GM21737 (cell line): ENCODE data around the gene ADGRV1.
"Not testable (repeated sequence)": the region's sequence is repeated elsewhere in the genome, so short reads cannot be mapped to it uniquely, and the experiment has no call there.

Experiments used
- ATAC-seq: cut with Tn5 transposase; IDR thresholded peaks from one replicate; pipeline ENCODE4 v1.9.1; 2021; ENCODE audit warnings: mild to moderate bottlenecking, moderate library complexity; ENCODE audit not compliant: unreplicated experiment

Gene ADGRV1

GRCh38 chr5:90934091-90934719 is 375.6 kb downstream of the ADGRV1 start:
- no peak for ATAC-seq

GRCh38 chr5:90934738-90935137 is 376.1 kb downstream of the ADGRV1 start:
- no peak for ATAC-seq

GRCh38 chr5:90939211-90939610 is 380.6 kb downstream of the ADGRV1 start:
- ATAC-seq, result no peak

- peak; percentile 100 for ATAC-seq
These were observed 381.8 kb downstream of the ADGRV1 start for GRCh38 chr5:90940227-90940995.

GRCh38 chr5:90941002-90941720 is 382.6 kb downstream of the ADGRV1 start:
- ATAC-seq, result no peak

GRCh38 chr5:90944116-90944515 is 385.5 kb downstream of the ADGRV1 start:
- ATAC-seq, result no peak

GRCh38 chr5:90947667-90948066 is 389.1 kb downstream of the ADGRV1 start:
- no peak for ATAC-seq

- ATAC-seq, result no peak
These were observed 390.4 kb downstream of the ADGRV1 start for GRCh38 chr5:90948969-90949368.

- peak; percentile 88 for ATAC-seq
These were observed 391.1 kb downstream of the ADGRV1 start for GRCh38 chr5:90949469-90950358.

- no peak for ATAC-seq
These were observed 396.5 kb downstream of the ADGRV1 start for GRCh38 chr5:90955001-90955635.

GRCh38 chr5:90956511-90957097 is 398.0 kb downstream of the ADGRV1 start:
- ATAC-seq, result no peak

GRCh38 chr5:90957906-90958305 is 399.3 kb downstream of the ADGRV1 start:
- ATAC-seq, result no peak

- ATAC-seq, result no peak
These were observed 400.7 kb downstream of the ADGRV1 start for GRCh38 chr5:90959262-90959661.

GRCh38 chr5:90962481-90962880 is 403.9 kb downstream of the ADGRV1 start:
- ATAC-seq, result no peak

GRCh38 chr5:90965110-90965685 is 406.6 kb downstream of the ADGRV1 start:
- no peak for ATAC-seq

- no peak for ATAC-seq
These were observed 408.8 kb downstream of the ADGRV1 start for GRCh38 chr5:90967443-90967842.

- ATAC-seq, result no peak
These were observed 409.3 kb downstream of the ADGRV1 start for GRCh38 chr5:90967851-90968250.

- ATAC-seq, result no peak
These were observed 409.7 kb downstream of the ADGRV1 start for GRCh38 chr5:90968319-90968718.

- ATAC-seq, result not testable (repeated sequence)
These were observed 411.3 kb downstream of the ADGRV1 start for GRCh38 chr5:90969945-90970344.

- ATAC-seq, result no peak
These were observed 422.6 kb downstream of the ADGRV1 start for GRCh38 chr5:90981177-90981576.
